GM12864 (cell line): ENCODE measurements around the gene STIM2.

ENCODE experiments used
- DNase-seq: peaks from one replicate; pipeline ENCODE4 v3.0.0-alpha.2; 2011; ENCODE audit warnings: low read depth
- H3K4me3 ChIP-seq: 2 replicates; pipeline ENCODE4 v1.5.1; 2011; ENCODE audit warnings: mild to moderate bottlenecking, low read depth, low read length, control low read depth
- TF ChIP-seq, protein P1 (sequence below): IDR thresholded peaks from 2 replicates; pipeline ENCODE4 v1.5.1; 2011; ENCODE audit warnings: low read depth, mild to moderate bottlenecking, moderate library complexity, low read length, control low read depth, inconsistent platforms; ENCODE audit errors: missing control alignments

STIM2 gene

GRCh38 chr4:26984896-26985295, 124.3 kb downstream of the STIM2 start:
- no peak for DNase-seq
- TF ChIP-seq, protein P1, sequence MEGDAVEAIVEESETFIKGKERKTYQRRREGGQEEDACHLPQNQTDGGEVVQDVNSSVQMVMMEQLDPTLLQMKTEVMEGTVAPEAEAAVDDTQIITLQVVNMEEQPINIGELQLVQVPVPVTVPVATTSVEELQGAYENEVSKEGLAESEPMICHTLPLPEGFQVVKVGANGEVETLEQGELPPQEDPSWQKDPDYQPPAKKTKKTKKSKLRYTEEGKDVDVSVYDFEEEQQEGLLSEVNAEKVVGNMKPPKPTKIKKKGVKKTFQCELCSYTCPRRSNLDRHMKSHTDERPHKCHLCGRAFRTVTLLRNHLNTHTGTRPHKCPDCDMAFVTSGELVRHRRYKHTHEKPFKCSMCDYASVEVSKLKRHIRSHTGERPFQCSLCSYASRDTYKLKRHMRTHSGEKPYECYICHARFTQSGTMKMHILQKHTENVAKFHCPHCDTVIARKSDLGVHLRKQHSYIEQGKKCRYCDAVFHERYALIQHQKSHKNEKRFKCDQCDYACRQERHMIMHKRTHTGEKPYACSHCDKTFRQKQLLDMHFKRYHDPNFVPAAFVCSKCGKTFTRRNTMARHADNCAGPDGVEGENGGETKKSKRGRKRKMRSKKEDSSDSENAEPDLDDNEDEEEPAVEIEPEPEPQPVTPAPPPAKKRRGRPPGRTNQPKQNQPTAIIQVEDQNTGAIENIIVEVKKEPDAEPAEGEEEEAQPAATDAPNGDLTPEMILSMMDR = no peak
- H3K4me3 ChIP-seq = no peak overlapping the region

DNA sequence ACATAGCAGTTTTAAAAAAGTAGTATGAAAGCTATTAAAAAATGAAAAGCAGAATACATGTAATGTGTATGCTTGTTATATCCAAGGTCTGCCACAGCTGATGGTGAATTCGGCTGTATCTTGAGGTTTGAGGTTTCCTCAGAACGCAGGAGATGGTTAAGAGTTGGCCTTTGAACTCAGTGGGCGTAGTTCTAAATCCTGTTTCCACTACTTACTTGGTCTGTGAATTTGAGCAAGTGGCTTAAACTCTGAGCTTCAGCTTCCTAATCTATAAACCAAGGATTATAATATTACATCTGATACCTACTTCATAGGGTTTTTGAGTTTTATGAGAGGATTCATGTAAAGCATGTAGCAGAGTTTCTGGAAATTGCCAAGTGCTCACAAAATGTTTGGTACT, 125.2 kb downstream of the STIM2 start:
- H3K4me3 ChIP-seq = no peak overlapping the region
- no peak for DNase-seq
- TF ChIP-seq, protein P1 = no peak

DNA sequence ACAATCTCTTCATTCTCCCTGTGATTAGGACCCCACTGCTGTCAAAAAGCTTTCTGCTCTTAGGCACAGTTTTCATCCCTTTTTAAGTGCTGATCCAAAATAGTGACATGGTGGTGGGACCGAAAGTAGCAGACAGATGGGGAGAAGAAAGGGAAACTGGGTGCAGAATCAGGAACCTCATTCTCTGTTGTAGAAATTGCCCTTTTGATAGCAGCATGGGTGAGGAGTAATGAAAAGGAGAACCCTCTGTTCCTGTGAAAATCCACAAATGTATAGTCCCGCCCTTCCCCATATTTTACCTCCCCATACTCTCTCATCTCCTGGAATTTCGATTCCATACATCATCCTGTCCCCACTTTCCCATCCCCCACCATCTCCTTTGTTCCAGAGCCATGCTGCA, 126.5 kb downstream of the STIM2 start:
- no peak overlapping the region for H3K4me3 ChIP-seq
- TF ChIP-seq, protein P1 = no peak
- DNase-seq = no peak

DNA sequence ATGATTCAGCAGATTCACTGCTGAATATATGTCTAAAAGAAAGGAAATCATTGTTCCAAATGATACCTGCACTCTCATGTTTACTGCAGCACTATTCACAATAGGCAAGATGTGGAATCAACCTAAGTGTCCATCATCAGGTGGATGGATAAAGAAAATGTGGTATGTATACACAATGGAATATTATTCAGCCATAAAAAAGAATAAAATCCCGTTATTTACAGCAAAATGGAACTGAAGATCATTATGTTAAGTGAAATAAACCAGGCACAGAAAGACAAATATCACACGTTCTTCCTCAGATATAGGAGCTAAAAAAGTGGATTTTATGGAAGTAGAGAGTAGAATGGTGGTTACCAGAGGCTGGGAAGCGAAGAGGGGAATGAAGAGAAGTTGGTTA, 130.4 kb downstream of the STIM2 start:
- TF ChIP-seq, protein P1 = no peak
- DNase-seq = no peak
- no peak overlapping the region for H3K4me3 ChIP-seq

DNA sequence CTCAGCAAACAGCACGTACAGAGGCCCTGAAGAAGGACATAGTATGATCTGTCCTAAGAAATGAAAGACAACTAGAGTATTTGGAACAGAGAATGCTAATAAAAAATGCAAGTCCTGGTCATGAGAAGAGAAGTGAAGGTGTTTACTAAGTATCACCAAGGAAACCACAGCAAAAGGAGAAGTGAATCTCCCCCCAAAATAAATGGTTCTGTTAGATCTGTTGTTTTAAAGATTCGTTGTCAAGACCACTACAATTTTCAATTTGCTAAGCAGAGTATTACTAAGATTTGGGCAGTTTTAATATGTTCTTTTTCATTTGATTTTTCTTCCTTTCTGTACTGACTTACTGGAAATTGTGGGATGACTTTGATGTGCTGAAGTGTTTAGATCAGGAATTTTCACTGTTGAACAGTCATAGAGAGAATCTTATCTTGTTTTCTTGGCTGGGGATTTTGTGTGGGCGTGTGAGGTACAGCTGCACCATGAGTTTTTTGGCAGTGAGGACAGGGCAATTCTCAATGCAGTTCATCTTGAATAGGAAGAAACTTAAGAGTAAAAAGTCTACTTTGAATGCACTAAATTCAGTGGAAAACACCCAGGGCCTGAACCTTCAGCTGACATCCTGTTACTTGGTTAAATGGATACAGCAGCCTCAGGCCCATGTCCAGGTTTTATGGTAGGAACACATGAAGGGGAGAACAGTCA, 132.2 kb downstream of the STIM2 start:
- peak; percentile 74 for DNase-seq
- TF ChIP-seq, protein P1 = no peak
- no peak overlapping the region; the same call in 1 of the 2 replicates for H3K4me3 ChIP-seq

- no peak for DNase-seq
- TF ChIP-seq, protein P1 = no peak
These were observed 132.9 kb downstream of the STIM2 start for GRCh38 chr4:26993539-26993938.

GRCh38 chr4:26993967-26994366, 133.3 kb downstream of the STIM2 start:
- H3K4me3 ChIP-seq = no peak overlapping the region
- DNase-seq = no peak
- TF ChIP-seq, protein P1 = no peak

More at GRCh38 chr4:26993539-26993938, 132.9 kb downstream of the STIM2 start:
- no peak overlapping the region for H3K4me3 ChIP-seq
